Right lobe of liver (tissue), 6 donors: ENCODE measurements around the gene AK2. TPM values are rescaled to one million over a fixed set of nuclear protein-coding genes. Genes with fewer than 3 reads are reported as not detected.

ENCODE experiments used
- ATAC-seq, 4 donors: fragments of 200-7000 bp; cut with Tn5 transposase; one replicate each; pipeline ENCODE4 v1.9.1; 2020; ENCODE audit warnings: mild to moderate bottlenecking in 4 of 4, moderate library complexity in 4 of 4
- DNase-seq, 3 donors: peaks; one replicate each; pipeline ENCODE4 v3.0.0-alpha.2; 2020
- H3K27ac ChIP-seq, 3 donors: fragments of 200-600 bp; one replicate each; pipeline ENCODE4 v1.8.0; 2022
- H3K27me3 ChIP-seq, 2 donors: fragments of 200-600 bp; one replicate each; pipeline ENCODE4 v1.8.0; 2022
- H3K36me3 ChIP-seq, 4 donors: fragments of 200-600 bp; sonication (generic) in 1 of 4; one replicate each; pipeline versions ENCODE4 v1.5.1 to v1.8.0; 2017 to 2022; ENCODE audit warnings: control low read depth in 1 of 4
- H3K4me1 ChIP-seq, 4 donors: fragments of 200-600 bp; sonication (generic) in 1 of 4; one replicate each; pipeline versions ENCODE4 v1.5.1 to v1.8.0; 2017 to 2022; ENCODE audit warnings: control low read depth in 1 of 4
- H3K4me3 ChIP-seq, 3 donors: fragments of 200-600 bp; one replicate each; pipeline ENCODE4 v1.8.0; 2022
- H3K9me3 ChIP-seq, 4 donors: fragments of 200-600 bp; sonication (generic) in 1 of 4; one replicate each; pipeline versions ENCODE4 v1.5.1 to v1.8.0; 2017 to 2022; ENCODE audit warnings: control low read depth in 1 of 4
- CTCF ChIP-seq, 4 donors: fragments of 200-600 bp in 3 of 4; fragments of 450-650 bp in 1 of 4; IDR thresholded peaks; one replicate each; pipeline versions ENCODE4 v1.5.1 to v1.8.0; 2016 to 2022; ENCODE audit warnings: antibody characterized with exemption in 4 of 4, mild to moderate bottlenecking in 2 of 4
- POLR2A ChIP-seq: fragments of 450-650 bp; IDR thresholded peaks from one replicate; pipeline ENCODE4 v1.6.1; 2017; ENCODE audit warnings: antibody characterized with exemption, mild to moderate bottlenecking
- WGBS: methylation state at CpG from one replicate; pipeline ENCODE4 v1.1.6; 2018; ENCODE audit warnings: low coverage, low lambda C conversion rate; ENCODE audit not compliant: insufficient coverage; ENCODE audit errors: missing lambda C conversion rate; 5-methylcytosine and 5-hydroxymethylcytosine counted together
- intact Hi-C, 2 donors: fragments of 100-400 bp; cut with DNase I; formaldehyde crosslinking; loops; one replicate each; pipeline versions ENCODE4 v1.11.2 to v1.14.1; 2022
- total RNA-seq, 6 experiments: library from RNA; depleted of rRNA in 2 of 6; stranded (reverse); fragments of >200 nt in 2 of 6; fragmentation: NEBNext Ultra II Directional in 3 of 6; extraction: Animal tissue kit (Norgen Biotek cat#: 25700) in 3 of 6; gene quantifications; one replicate each; pipeline versions ENCODE4 v1.1.0 to v1.2.4, GENCODE V29; 2016 to 2023
- donor health status: DM: no; HTN: yes; CAD: no.
- donor health status: DM: no; HTN: no; CAD: no.
- donor health status: DM: no; HTN: no; CAD: no.
- donor health status: DM: no; HTN: yes; CAD: no.
- donor health status: DM: no; HTN: yes; CAD: no.

The AK2 gene
- total RNA-seq, 6 experiments from 2014 or later, result 119 to 301 (median 130) TPM

GRCh38 chr1:33010932-33011731 is 25.6 kb downstream of the AK2 start:
- Histone ChIP-seq H3K27me3 (no peaks in the 10 kb centered on the region), H3K36me3 (peaks cover 0 to 30% (median 17%) of the 10 kb centered on the region in 4 donors), H3K27ac (peak overlapping the region; percentile 54 to 69 (median 65)), H3K9me3 (no peaks in the 10 kb centered on the region), H3K4me1 (peaks cover 0 to 77% (median 44%) of the 10 kb centered on the region in 4 donors), H3K4me3 (no peak overlapping the region)
- TF ChIP-seq CTCF (IDR thresholded peaks at IDR 0.05) (no peak), POLR2A (no peak)
- 20% methylated on average over 5 of the region's 5 CpGs for WGBS
- ATAC-seq (peak; percentile 81 to 92 (median 88)), DNase-seq (peak; percentile 68 to 89 (median 84))
- intact Hi-C loops, result no loop called here

- peaks cover 0 to 73% (median 44%) of the 10 kb centered on the region in 4 donors for H3K4me1 ChIP-seq
- no peaks in the 10 kb centered on the region for H3K27me3 ChIP-seq
- H3K36me3 ChIP-seq, result peaks cover 0 to 30% (median 17%) of the 10 kb centered on the region in 4 donors
- no peak overlapping the region for H3K4me3 ChIP-seq
- no peak overlapping the region for H3K27ac ChIP-seq
- DNase-seq, result no peak
- intact Hi-C loops, result no loop called here
- no peaks in the 10 kb centered on the region for H3K9me3 ChIP-seq
- 60% methylated on average over 1 of the region's 1 CpG for WGBS
- TF ChIP-seq CTCF (IDR thresholded peaks at IDR 0.05) (no peak), POLR2A (no peak)
- ATAC-seq, result no peak
These were observed 27.1 kb downstream of the AK2 start for GRCh38 chr1:33009561-33009960.

- peak in 1 of 3 donors; percentile 65 for DNase-seq
- peaks cover 0 to 61% (median 40%) of the 10 kb centered on the region in 4 donors for H3K4me1 ChIP-seq
These were observed 28.4 kb downstream of the AK2 start for GRCh38 chr1:33008051-33008914.

More at GRCh38 chr1:33008051-33008914, 28.4 kb downstream of the AK2 start:
- intact Hi-C loops, result no loop called here
- H3K36me3 ChIP-seq, result peaks cover 0 to 22% (median 10%) of the 10 kb centered on the region in 4 donors
- peak; percentile 51 to 65 (median 56) for ATAC-seq
- H3K27ac ChIP-seq, result no peak overlapping the region
- no peaks in the 10 kb centered on the region for H3K27me3 ChIP-seq
- no peak overlapping the region for H3K4me3 ChIP-seq
- no peak for TF ChIP-seq POLR2A
- TF ChIP-seq CTCF (IDR thresholded peaks at IDR 0.05), result no peak
- 53% methylated on average over 10 of the region's 13 CpGs for WGBS
- no peaks in the 10 kb centered on the region for H3K9me3 ChIP-seq
